PC-3 (cell line): ENCODE data around the gene LRRC55. TPM values are rescaled to one million over a fixed set of nuclear protein-coding genes. Genes with fewer than 3 reads are reported as not detected.

Experiments used
- ATAC-seq: fragments of 200-7000 bp; cut with Tn5 transposase; 2 replicates; pipeline ENCODE4 v1.9.1; 2020; ENCODE audit warnings: mild to moderate bottlenecking, moderate library complexity
- BruUV-seq: library from RNA; stranded (reverse); fragments of 400-500 nt; replicated peaks from 2 replicates; lab custom pipeline; 2021; lab: Mats Ljungman, UMichigan
- CTCF ChIA-PET: fragments of 300-600 bp; sonication (Branson Sonifier 250); formaldehyde crosslinking; loops from one replicate; lab custom pipeline; 2022; ENCODE audit warnings: antibody characterized with exemption; lab: Charles Lee
- POLR2A ChIA-PET: fragments of 300-600 bp; sonication (Branson Sonifier 250); formaldehyde crosslinking; loops from one replicate; lab custom pipeline; 2022; ENCODE audit warnings: antibody characterized with exemption; ENCODE audit not compliant: unreplicated experiment; lab: Charles Lee
- DNase-seq: peaks from one replicate; pipeline ENCODE4 v3.0.0-alpha.2; 2015
- H2AFZ ChIP-seq: fragments of 300-600 bp; sonication (generic); 2 replicates; pipeline ENCODE4 v1.6.0; 2016; ENCODE audit warnings: antibody characterized with exemption, low read length
- H3F3A ChIP-seq: fragments of 300-600 bp; sonication (generic); one replicate; pipeline ENCODE4 v1.6.0; 2017; ENCODE audit warnings: antibody characterized with exemption, low read length, control low read depth, mild to moderate bottlenecking; ENCODE audit not compliant: unreplicated experiment
- H3K27ac ChIP-seq: fragments of 300-600 bp; sonication (generic); 2 replicates; pipeline ENCODE4 v1.5.1; 2016; ENCODE audit warnings: mild to moderate bottlenecking, low read length
- H3K27me3 ChIP-seq: fragments of 300-600 bp; sonication (generic); 2 replicates; pipeline ENCODE4 v1.6.1; 2016; ENCODE audit warnings: low read length, mixed read lengths
- H3K36me3 ChIP-seq: fragments of 300-600 bp; sonication (generic); 2 replicates; pipeline ENCODE4 v1.6.1; 2016; ENCODE audit warnings: low read depth, mixed run types, low read length, mixed read lengths
- H3K4me1 ChIP-seq: fragments of 300-600 bp; sonication (generic); 2 replicates; pipeline ENCODE4 v1.5.1; 2016; ENCODE audit warnings: low read length; ENCODE audit not compliant: insufficient read depth
- H3K4me2 ChIP-seq: fragments of 300-600 bp; sonication (generic); 2 replicates; pipeline ENCODE4 v1.6.0; 2016; ENCODE audit warnings: low read length
- H3K4me3 ChIP-seq: fragments of 300-600 bp; sonication (generic); 2 replicates; pipeline ENCODE4 v1.5.1; 2016; ENCODE audit warnings: mild to moderate bottlenecking, low read length, mixed read lengths
- H3K79me2 ChIP-seq: fragments of 300-600 bp; sonication (generic); 2 replicates; pipeline ENCODE4 v1.6.1; 2017; ENCODE audit warnings: low read length, mixed read lengths
- H3K9ac ChIP-seq: fragments of 300-600 bp; sonication (generic); 2 replicates; pipeline ENCODE4 v1.6.0; 2016; ENCODE audit warnings: mild to moderate bottlenecking, low read length
- H3K9me2 ChIP-seq: fragments of 300-600 bp; sonication (generic); replicated peaks from 2 replicates; pipeline ENCODE4 v1.6.1; 2016; ENCODE audit warnings: mixed run types, low read length, mixed read lengths
- H3K9me3 ChIP-seq: fragments of 300-600 bp; sonication (generic); 2 replicates; pipeline ENCODE4 v1.6.1; 2016; ENCODE audit warnings: low read length, mixed read lengths
- H4K20me1 ChIP-seq: fragments of 300-600 bp; sonication (generic); 2 replicates; pipeline ENCODE4 v1.6.1; 2016; ENCODE audit warnings: low read length, mixed read lengths
- EZH2 ChIP-seq: fragments of 300-600 bp; sonication (generic); IDR thresholded peaks from one replicate; pipeline ENCODE4 v1.6.1; 2017; ENCODE audit warnings: antibody characterized with exemption, mild to moderate bottlenecking, low read length; ENCODE audit not compliant: unreplicated experiment
- EZH2phosphoT487 ChIP-seq: fragments of 300-600 bp; sonication (generic); IDR thresholded peaks from 2 replicates; pipeline ENCODE4 v1.6.1; 2018; ENCODE audit warnings: mild to moderate bottlenecking, antibody characterized with exemption, low read length, borderline replicate concordance
- intact Hi-C: fragments of 100-400 bp; cut with micrococcal nuclease; formaldehyde crosslinking; loops from 2 replicates; pipeline ENCODE4 v1.9.0; 2023
- total RNA-seq: library from RNA; depleted of rRNA; stranded (reverse); fragments of >200 nt; gene quantifications from 2 replicates; pipeline ENCODE4 v1.2.3, GENCODE V29; 2014
- TF ChIP-seq, protein P1 (sequence below): fragments of 300-600 bp; sonication (generic); conservative IDR thresholded peaks from 2 replicates; pipeline ENCODE4 v1.5.1; 2017; ENCODE audit warnings: antibody characterized with exemption, low read depth, mild to moderate bottlenecking, low read length

LRRC55 gene
- total RNA-seq, 1 experiment from 2014 or later: not detected

GRCh38 chr11:57152134-57152533, 29.6 kb upstream of the LRRC55 start:
- no peaks in the 10 kb centered on the region for H3K4me1 ChIP-seq
- no peaks in the 10 kb centered on the region for H3K79me2 ChIP-seq
- ATAC-seq (no peak), DNase-seq (no peak)
- H3K4me2 ChIP-seq: no peak overlapping the region
- ChIA-PET POLR2A (no interaction called here), CTCF (no interaction called here)
- H3K27me3 ChIP-seq: peaks cover 38% of the 10 kb centered on the region
- H3K27ac ChIP-seq: no peak overlapping the region
- BruUV-seq: no TSS peak
- no peak overlapping the region for H2AFZ ChIP-seq
- H3K9ac ChIP-seq: no peak overlapping the region
- no peaks in the 10 kb centered on the region for H3K9me3 ChIP-seq
- no peaks in the 10 kb centered on the region for H3F3A ChIP-seq
- no peaks in the 10 kb centered on the region for H4K20me1 ChIP-seq
- no peak overlapping the region for H3K4me3 ChIP-seq
- H3K9me2 ChIP-seq: no peaks in the 10 kb centered on the region
- TF ChIP-seq EZH2 (no peak), EZH2phosphoT487 (no peak)
- TF ChIP-seq, protein P1, sequence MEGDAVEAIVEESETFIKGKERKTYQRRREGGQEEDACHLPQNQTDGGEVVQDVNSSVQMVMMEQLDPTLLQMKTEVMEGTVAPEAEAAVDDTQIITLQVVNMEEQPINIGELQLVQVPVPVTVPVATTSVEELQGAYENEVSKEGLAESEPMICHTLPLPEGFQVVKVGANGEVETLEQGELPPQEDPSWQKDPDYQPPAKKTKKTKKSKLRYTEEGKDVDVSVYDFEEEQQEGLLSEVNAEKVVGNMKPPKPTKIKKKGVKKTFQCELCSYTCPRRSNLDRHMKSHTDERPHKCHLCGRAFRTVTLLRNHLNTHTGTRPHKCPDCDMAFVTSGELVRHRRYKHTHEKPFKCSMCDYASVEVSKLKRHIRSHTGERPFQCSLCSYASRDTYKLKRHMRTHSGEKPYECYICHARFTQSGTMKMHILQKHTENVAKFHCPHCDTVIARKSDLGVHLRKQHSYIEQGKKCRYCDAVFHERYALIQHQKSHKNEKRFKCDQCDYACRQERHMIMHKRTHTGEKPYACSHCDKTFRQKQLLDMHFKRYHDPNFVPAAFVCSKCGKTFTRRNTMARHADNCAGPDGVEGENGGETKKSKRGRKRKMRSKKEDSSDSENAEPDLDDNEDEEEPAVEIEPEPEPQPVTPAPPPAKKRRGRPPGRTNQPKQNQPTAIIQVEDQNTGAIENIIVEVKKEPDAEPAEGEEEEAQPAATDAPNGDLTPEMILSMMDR: no peak
- no peaks in the 10 kb centered on the region for H3K36me3 ChIP-seq
- intact Hi-C loops: no loop called here

- Histone ChIP-seq H3K9me3 (no peaks in the 10 kb centered on the region), H3K9me2 (no peaks in the 10 kb centered on the region), H2AFZ (no peak overlapping the region), H3K36me3 (no peaks in the 10 kb centered on the region), H3K9ac (no peak overlapping the region), H3K27me3 (peaks cover 37% of the 10 kb centered on the region), H3K4me3 (no peak overlapping the region), H3K4me2 (no peak overlapping the region), H3K4me1 (no peaks in the 10 kb centered on the region), H3K79me2 (no peaks in the 10 kb centered on the region), H3F3A (no peaks in the 10 kb centered on the region), H3K27ac (no peak overlapping the region), H4K20me1 (no peaks in the 10 kb centered on the region)
- ChIA-PET POLR2A (no interaction called here), CTCF (no interaction called here)
- ATAC-seq (no peak), DNase-seq (no peak)
- intact Hi-C loops: no loop called here
- no TSS peak for BruUV-seq
- TF ChIP-seq EZH2phosphoT487: no peak
- TF ChIP-seq, protein P1: no peak
- TF ChIP-seq EZH2: no peak
Observed at GRCh38 chr11:57153448-57153847, 28.3 kb upstream of the LRRC55 start.

GRCh38 chr11:57154739-57155138, 27.0 kb upstream of the LRRC55 start:
- ChIA-PET POLR2A (no interaction called here), CTCF (no interaction called here)
- no peaks in the 10 kb centered on the region for H3K79me2 ChIP-seq
- no peak for DNase-seq
- no peaks in the 10 kb centered on the region for H3K36me3 ChIP-seq
- H3K9ac ChIP-seq: no peak overlapping the region
- H3K9me2 ChIP-seq: no peaks in the 10 kb centered on the region
- no peak overlapping the region for H3K27ac ChIP-seq
- no peaks in the 10 kb centered on the region for H3K4me1 ChIP-seq
- H3K27me3 ChIP-seq: peaks cover 48% of the 10 kb centered on the region
- no peak for TF ChIP-seq EZH2phosphoT487
- TF ChIP-seq, protein P1: no peak
- H3K4me3 ChIP-seq: no peak overlapping the region
- ATAC-seq: no peak
- no peaks in the 10 kb centered on the region for H4K20me1 ChIP-seq
- BruUV-seq: no TSS peak
- intact Hi-C loops: no loop called here
- H3K9me3 ChIP-seq: no peaks in the 10 kb centered on the region
- no peaks in the 10 kb centered on the region for H3F3A ChIP-seq
- H2AFZ ChIP-seq: no peak overlapping the region
- no peak overlapping the region for H3K4me2 ChIP-seq
